NT2/D1 (cell line): Measurements from ENCODE around the gene CCNK.
A peak's percentile ranks its signal among the peaks of the same experiment; 100 is the strongest.

Source experiments
- DNase-seq: peaks from one replicate; pipeline ENCODE4 v3.0.0-alpha.2; 2011; ENCODE audit warnings: low read depth, low spot score
- H3K27me3 ChIP-seq: 2 replicates; pipeline ENCODE4 v1.6.0; 2011; ENCODE audit warnings: mild to moderate bottlenecking; ENCODE audit not compliant: insufficient read length, insufficient read depth
- H3K36me3 ChIP-seq: 2 replicates; pipeline ENCODE4 v1.6.1; 2011; ENCODE audit warnings: mild to moderate bottlenecking, low read length, mixed read lengths; ENCODE audit not compliant: insufficient read depth, insufficient read length
- H3K4me1 ChIP-seq: 2 replicates; pipeline ENCODE4 v1.5.1; 2011; ENCODE audit not compliant: insufficient read depth, insufficient read length
- H3K4me3 ChIP-seq: 2 replicates; pipeline ENCODE4 v1.5.1; 2011; ENCODE audit warnings: low read depth; ENCODE audit not compliant: insufficient read length
- H3K9ac ChIP-seq: 2 replicates; pipeline ENCODE4 v1.6.0; 2011; ENCODE audit warnings: low read depth; ENCODE audit not compliant: insufficient read length
- H3K9me3 ChIP-seq: 2 replicates; pipeline ENCODE4 v1.5.1; 2011; ENCODE audit warnings: mild to moderate bottlenecking, low read length; ENCODE audit not compliant: insufficient read depth
- SUZ12 ChIP-seq: IDR thresholded peaks from 2 replicates; pipeline ENCODE4 v1.6.1; 2011; ENCODE audit not compliant: insufficient read length, insufficient read depth; ENCODE audit errors: extremely low read depth
- YY1 ChIP-seq: IDR thresholded peaks from 2 replicates; pipeline ENCODE4 v1.6.1; 2011; ENCODE audit not compliant: insufficient read length, insufficient read depth
- ZNF274 ChIP-seq: IDR thresholded peaks from 2 replicates; pipeline ENCODE4 v1.6.1; 2011; ENCODE audit warnings: mild to moderate bottlenecking, low read depth, low read length

The CCNK gene

DNA sequence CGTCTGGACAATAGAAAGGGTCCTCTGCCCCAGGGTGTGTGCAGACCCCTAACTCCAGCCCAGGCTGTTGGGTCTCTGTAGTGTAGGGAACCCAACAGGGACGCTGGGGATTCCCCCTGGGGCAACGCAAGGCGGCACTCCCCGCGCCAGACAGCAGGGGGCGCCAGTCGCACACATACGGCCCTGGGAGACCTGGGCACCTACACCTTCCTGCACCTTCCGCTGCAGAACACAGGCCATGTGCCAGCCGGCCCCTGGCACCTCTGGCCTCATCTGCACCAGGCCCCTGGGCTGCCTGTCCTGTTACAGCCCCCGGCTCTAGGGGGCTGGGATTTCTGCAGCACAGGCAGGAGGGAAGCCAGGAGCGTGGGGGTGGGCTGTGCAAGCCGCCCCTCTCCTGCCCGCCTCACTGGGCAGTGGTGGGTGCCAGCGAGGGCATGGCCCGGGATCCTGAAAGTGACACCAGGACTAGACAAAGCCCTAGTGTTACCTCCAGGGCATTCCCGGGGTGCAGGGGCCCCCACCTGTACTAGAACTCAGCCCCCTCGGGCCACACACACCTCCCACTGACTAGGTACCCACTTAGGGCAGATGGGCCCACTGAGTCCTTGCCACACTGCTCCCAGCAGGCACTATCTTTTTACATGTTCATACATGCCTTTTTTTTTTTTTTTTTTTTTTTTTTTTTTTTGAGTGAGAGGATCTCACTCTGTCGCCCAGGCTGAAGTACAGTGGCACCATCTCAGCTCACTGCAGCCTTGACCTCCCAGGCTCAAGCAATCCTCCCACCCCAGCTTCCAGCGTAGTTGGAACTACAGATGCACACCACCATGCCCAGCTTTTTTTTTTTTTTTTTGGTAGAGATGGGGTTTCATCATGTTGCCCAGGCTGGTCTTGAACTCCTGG lies 37.5 kb downstream of the CCNK start:
- TF ChIP-seq ZNF274 = no peak
- no peak for TF ChIP-seq YY1
- no peak for TF ChIP-seq SUZ12
- peaks cover 20% of the 10 kb centered on the region for H3K4me1 ChIP-seq
- peaks cover 49% of the 10 kb centered on the region for H3K36me3 ChIP-seq
- no peak overlapping the region for H3K9ac ChIP-seq
- no peak overlapping the region for H3K4me3 ChIP-seq
- H3K9me3 ChIP-seq = no peaks in the 10 kb centered on the region
- no peak for DNase-seq
- no peaks in the 10 kb centered on the region for H3K27me3 ChIP-seq

DNA sequence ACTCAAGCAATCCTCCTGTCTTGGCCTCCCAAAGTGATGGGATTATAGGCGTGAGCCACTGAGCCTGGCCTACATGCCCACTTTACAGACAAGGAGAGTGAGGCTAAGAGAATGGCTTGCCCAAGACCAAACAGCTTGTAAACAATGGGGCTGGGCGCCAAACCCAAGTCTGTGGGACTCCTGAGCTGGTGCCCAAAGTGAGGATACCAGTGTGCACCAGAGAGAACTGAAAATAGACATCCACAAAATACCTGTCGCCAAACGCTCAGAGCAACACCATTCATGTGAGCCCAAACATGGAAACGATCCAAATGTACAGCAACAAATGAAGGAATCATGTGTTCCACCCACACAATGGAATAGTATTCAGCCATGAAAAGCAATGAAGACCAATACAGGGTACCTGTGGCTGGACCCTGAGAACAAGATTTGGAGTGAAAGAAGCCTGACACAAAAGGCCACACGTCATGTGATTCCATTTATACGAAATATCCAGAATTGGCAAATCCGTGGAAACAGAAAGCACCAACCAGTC lies 38.2 kb downstream of the CCNK start:
- DNase-seq = no peak
- Histone ChIP-seq H3K4me1 (peaks cover 20% of the 10 kb centered on the region), H3K27me3 (no peaks in the 10 kb centered on the region), H3K9ac (no peak overlapping the region), H3K36me3 (peaks cover 42% of the 10 kb centered on the region), H3K9me3 (no peaks in the 10 kb centered on the region), H3K4me3 (no peak overlapping the region)
- TF ChIP-seq SUZ12 = no peak
- TF ChIP-seq ZNF274 = no peak
- no peak for TF ChIP-seq YY1

DNA sequence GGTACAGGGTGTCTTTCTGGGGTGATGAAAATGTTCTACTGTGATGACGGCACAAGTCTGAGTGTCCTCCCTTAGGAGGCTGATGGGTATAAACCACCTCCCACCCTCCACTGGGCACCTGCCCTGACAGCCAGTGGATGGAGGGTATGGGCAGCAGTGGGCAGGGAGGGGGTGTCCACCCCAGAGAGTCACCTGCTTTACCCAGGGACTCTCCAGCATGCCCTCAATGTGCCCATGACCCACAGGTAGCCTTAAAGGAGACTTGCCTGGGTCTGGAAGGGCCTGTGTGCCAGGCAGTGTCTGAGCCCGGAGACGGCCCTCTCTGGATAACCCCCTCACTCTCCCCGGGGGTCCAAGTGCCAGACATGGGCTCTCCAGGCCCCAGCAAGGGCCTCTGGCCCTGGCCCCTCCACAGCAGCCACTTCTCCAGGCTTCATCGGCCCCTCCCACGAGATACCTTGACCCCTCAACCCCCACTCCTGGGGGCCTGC lies 38.8 kb downstream of the CCNK start:
- H3K27me3 ChIP-seq = no peaks in the 10 kb centered on the region
- H3K4me1 ChIP-seq = peaks cover 21% of the 10 kb centered on the region
- H3K36me3 ChIP-seq = peaks cover 37% of the 10 kb centered on the region
- no peaks in the 10 kb centered on the region for H3K9me3 ChIP-seq
- TF ChIP-seq SUZ12 (no peak), ZNF274 (no peak), YY1 (no peak)
- DNase-seq = no peak
- H3K9ac ChIP-seq = no peak overlapping the region
- no peak overlapping the region for H3K4me3 ChIP-seq

DNA sequence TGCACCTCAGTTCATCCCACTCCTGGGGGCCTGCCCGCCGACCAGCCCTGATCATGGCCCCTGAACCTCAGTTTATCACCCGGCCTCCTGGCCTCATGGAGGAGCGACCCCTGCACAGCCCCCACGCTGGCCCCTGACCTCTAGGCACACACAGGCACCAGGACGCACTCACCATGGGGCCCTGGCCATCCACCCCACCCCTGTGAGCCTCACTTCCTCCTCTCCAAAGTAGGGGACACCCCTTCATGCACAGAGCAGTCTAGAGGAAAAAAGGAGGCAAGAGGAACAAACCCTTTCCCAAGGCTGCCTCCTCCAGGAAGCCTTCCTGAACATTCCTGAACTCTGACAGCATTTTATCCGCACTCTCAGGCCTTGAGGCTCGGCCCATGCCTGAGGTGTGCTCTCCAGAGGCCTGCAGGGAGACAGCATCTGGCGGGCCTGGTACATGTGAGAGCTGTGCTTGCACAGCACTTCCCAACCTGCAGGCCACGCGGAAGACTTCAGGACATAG lies 39.4 kb downstream of the CCNK start:
- H3K9ac ChIP-seq = peak overlapping the region; percentile 32
- H3K4me3 ChIP-seq = no peak overlapping the region
- H3K4me1 ChIP-seq = peaks cover 26% of the 10 kb centered on the region
- H3K36me3 ChIP-seq = peaks cover 32% of the 10 kb centered on the region
- H3K9me3 ChIP-seq = no peaks in the 10 kb centered on the region
- no peaks in the 10 kb centered on the region for H3K27me3 ChIP-seq
- DNase-seq = no peak
- TF ChIP-seq ZNF274 (no peak), SUZ12 (no peak), YY1 (no peak)

DNA sequence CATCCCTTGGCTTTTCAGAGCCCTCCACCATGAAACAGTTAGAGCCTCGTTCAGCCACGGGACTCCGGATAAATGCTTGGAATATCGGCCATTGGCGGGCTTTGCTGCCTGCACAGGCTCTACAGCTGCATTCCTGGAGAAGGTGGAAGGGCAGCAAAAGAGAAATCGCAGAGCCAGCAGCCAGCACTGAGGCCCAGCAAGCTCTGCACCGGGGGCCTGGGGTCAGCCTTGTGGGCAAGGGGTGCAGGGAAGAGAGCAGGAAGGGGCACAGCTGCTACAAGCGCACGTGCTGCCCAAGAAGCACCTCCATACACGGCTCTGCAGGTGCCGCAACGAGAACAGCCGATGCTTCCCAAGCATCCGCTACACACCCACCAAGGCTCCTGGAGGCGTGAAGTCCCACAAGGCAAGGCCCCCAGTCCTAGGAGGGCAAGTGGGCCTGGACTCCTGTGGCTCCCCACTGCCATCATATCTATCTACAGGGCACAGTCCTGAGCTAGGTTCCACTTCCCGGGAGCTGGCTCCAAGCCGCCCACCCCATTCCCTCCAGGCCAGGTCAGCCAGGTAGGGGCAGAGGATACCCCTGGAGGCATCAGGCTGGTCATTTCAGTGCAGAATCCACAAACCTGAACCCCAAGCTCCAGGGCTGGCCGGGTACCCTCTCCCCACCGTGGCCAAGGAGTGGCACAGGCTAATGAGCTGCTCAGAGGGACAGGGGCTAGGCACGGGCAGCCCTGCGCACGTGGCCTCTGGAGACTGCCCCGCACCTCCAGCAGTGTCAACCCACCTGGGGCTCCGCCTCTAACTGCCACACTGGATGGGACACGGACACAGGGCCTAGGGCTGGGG lies 40.2 kb downstream of the CCNK start:
- peaks cover 32% of the 10 kb centered on the region for H3K4me1 ChIP-seq

DNA sequence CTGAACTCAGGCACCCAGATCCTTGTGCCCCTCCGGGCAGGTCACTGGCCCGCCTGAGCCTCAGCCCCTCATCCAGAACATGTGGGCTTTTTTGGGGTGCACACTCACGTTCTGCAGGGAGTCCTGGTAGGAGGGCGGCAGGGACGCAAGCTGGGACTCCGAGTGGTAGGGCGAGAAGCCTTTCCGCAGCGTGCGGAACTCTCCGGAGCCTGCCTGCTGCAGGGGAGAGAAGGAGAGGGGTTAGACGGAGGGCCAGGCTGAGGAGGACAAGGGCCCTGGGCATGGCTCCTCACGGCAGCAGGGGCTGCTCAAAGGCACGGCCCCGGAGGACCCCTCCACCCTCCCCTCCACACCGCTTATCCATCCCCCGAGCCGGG lies 40.8 kb downstream of the CCNK start:
- Histone ChIP-seq H3K4me1 (peaks cover 30% of the 10 kb centered on the region), H3K27me3 (no peaks in the 10 kb centered on the region), H3K9ac (peak overlapping the region; percentile 72), H3K4me3 (no peak overlapping the region), H3K9me3 (no peaks in the 10 kb centered on the region), H3K36me3 (peaks cover 21% of the 10 kb centered on the region)
- TF ChIP-seq YY1 = no peak
- TF ChIP-seq SUZ12 = no peak
- TF ChIP-seq ZNF274 = no peak
- DNase-seq = no peak

More for the DNA sequence above, 40.2 kb downstream of the CCNK start:
- H3K36me3 ChIP-seq = peaks cover 26% of the 10 kb centered on the region
- no peak overlapping the region for H3K4me3 ChIP-seq
- no peak for TF ChIP-seq ZNF274
- TF ChIP-seq YY1 = no peak
- no peaks in the 10 kb centered on the region for H3K27me3 ChIP-seq
- no peaks in the 10 kb centered on the region for H3K9me3 ChIP-seq
- DNase-seq = no peak
- peak overlapping the region; percentile 72 for H3K9ac ChIP-seq
